CD14-positive monocyte (primary cell): ENCODE results near the gene FABP2. TPM values are rescaled to one million over a fixed set of nuclear protein-coding genes. Genes with fewer than 3 reads are reported as not detected.

Experiments
- DNase-seq, 3 donors: peaks; one replicate each; pipeline ENCODE4 v3.0.0-alpha.2; 2011 to 2022
- H2AFZ ChIP-seq: 2 replicates; pipeline ENCODE4 v1.6.0; 2012; ENCODE audit warnings: mild to moderate bottlenecking, low read depth, low read length, inconsistent platforms; ENCODE audit not compliant: insufficient read depth, poor library complexity, severe bottlenecking
- H3K27ac ChIP-seq, 2 donors: 1 replicate in 1 of 2; 2 replicates in 1 of 2; pipeline ENCODE4 v1.5.1; 2012 to 2013; ENCODE audit warnings: low read length in 2 of 2, control low read depth in 1 of 2, inconsistent platforms in 1 of 2, low read depth in 1 of 2, mild to moderate bottlenecking in 1 of 2
- H3K27me3 ChIP-seq, 2 donors: one replicate each; pipeline versions ENCODE4 v1.6.0 to v1.6.1; 2011 to 2013; ENCODE audit warnings: low read length in 2 of 2; ENCODE audit not compliant: control insufficient read depth in 2 of 2, insufficient read depth in 2 of 2
- H3K36me3 ChIP-seq, 2 donors: replicated peaks in 1 of 2; 1 replicate in 1 of 2; 2 replicates in 1 of 2; pipeline versions ENCODE4 v1.5.1 to v1.6.1; 2012 to 2013; ENCODE audit warnings: low read length in 2 of 2, control low read depth in 1 of 2, inconsistent platforms in 1 of 2, mild to moderate bottlenecking in 1 of 2; ENCODE audit not compliant: insufficient read depth in 2 of 2, control insufficient read depth in 1 of 2
- H3K4me1 ChIP-seq, 2 donors: 1 replicate in 1 of 2; 2 replicates in 1 of 2; pipeline versions ENCODE4 v1.5.1 to v1.6.1; 2012 to 2013; ENCODE audit warnings: low read length in 2 of 2, control low read depth in 1 of 2, inconsistent platforms in 1 of 2, mild to moderate bottlenecking in 1 of 2, moderate library complexity in 1 of 2; ENCODE audit not compliant: insufficient read depth in 2 of 2, control insufficient read depth in 1 of 2
- H3K4me2 ChIP-seq: replicated peaks from 2 replicates; pipeline ENCODE3; 2012; ENCODE audit warnings: low read length, moderate library complexity, mild to moderate bottlenecking; ENCODE audit not compliant: poor library complexity, severe bottlenecking; ENCODE audit errors: extremely low read depth
- H3K4me3 ChIP-seq, 3 experiments: fragments of 200-600 bp in 1 of 3; sonication (generic) in 1 of 3; replicated peaks in 1 of 3; 1 replicate in 2 of 3; 2 replicates in 1 of 3; pipeline ENCODE4 v1.5.1; 2011 to 2013; ENCODE audit warnings: low read length in 3 of 3, mild to moderate bottlenecking in 3 of 3, control low read depth in 2 of 3, low read depth in 2 of 3, inconsistent platforms in 1 of 3, moderate library complexity in 1 of 3
- H3K79me2 ChIP-seq: 2 replicates; pipeline ENCODE4 v1.6.0; 2012; ENCODE audit warnings: mild to moderate bottlenecking, control low read depth, inconsistent platforms, low read length, moderate library complexity; ENCODE audit not compliant: insufficient read depth
- H3K9ac ChIP-seq: 2 replicates; pipeline ENCODE4 v1.6.0; 2017; ENCODE audit warnings: low read length, mild to moderate bottlenecking; ENCODE audit not compliant: insufficient read depth, poor library complexity, severe bottlenecking
- H3K9me3 ChIP-seq, 2 donors: replicated peaks in 1 of 2; 1 replicate in 1 of 2; 2 replicates in 1 of 2; pipeline versions ENCODE4 v1.5.1 to v1.6.1; 2012 to 2013; ENCODE audit warnings: low read length in 2 of 2, control low read depth in 1 of 2; ENCODE audit not compliant: control insufficient read depth in 1 of 2, insufficient read depth in 1 of 2
- H4K20me1 ChIP-seq: 2 replicates; pipeline ENCODE4 v1.6.0; 2012; ENCODE audit warnings: mild to moderate bottlenecking, low read length, control low read depth, moderate library complexity; ENCODE audit not compliant: insufficient read depth
- H3K27ac Mint-ChIP-seq, 7 donors: one replicate each; pipeline ENCODE4 v1.8.0; 2020; ENCODE audit warnings: mild to moderate bottlenecking in 7 of 7, mixed read lengths in 7 of 7, moderate library complexity in 6 of 7, inconsistent platforms in 2 of 7
- H3K27me3 Mint-ChIP-seq, 3 donors: one replicate each; pipeline ENCODE4 v1.8.0; 2021 to 2022; ENCODE audit warnings: low read depth in 3 of 3, mild to moderate bottlenecking in 3 of 3, mixed read lengths in 3 of 3, moderate library complexity in 3 of 3, inconsistent platforms in 1 of 3
- H3K36me3 Mint-ChIP-seq, 2 donors: one replicate each; pipeline ENCODE4 v1.8.0; 2020; ENCODE audit warnings: mixed read lengths in 2 of 2, inconsistent platforms in 1 of 2, mild to moderate bottlenecking in 1 of 2
- H3K4me1 Mint-ChIP-seq: one replicate; pipeline ENCODE4 v1.8.0; 2020; ENCODE audit warnings: mild to moderate bottlenecking, mixed read lengths
- H3K4me3 Mint-ChIP-seq, 2 donors: one replicate each; pipeline ENCODE4 v1.8.0; 2020; ENCODE audit warnings: mild to moderate bottlenecking in 2 of 2, mixed read lengths in 2 of 2, moderate library complexity in 1 of 2
- H3K9me3 Mint-ChIP-seq, 7 donors: one replicate each; pipeline ENCODE4 v1.8.0; 2020 to 2022; ENCODE audit warnings: mixed read lengths in 7 of 7, mild to moderate bottlenecking in 6 of 7, moderate library complexity in 6 of 7, inconsistent platforms in 2 of 7
- WGBS: methylation state at CpG from one replicate; pipeline ENCODE4 v1.1.5; 2013; ENCODE audit warnings: missing lambda C conversion rate; ENCODE audit not compliant: insufficient coverage; 5-methylcytosine and 5-hydroxymethylcytosine counted together
- intact Hi-C, 2 donors: fragments of 100-400 bp; cut with micrococcal nuclease; formaldehyde crosslinking; loops; one replicate each; pipeline versions ENCODE4 v1.15.0 to v1.15.1; 2023
- polyA plus RNA-seq, 3 donors: library from polyadenylated mRNA; depleted of rRNA in 1 of 3; unstranded in 2 of 3; stranded (reverse) in 1 of 3; fragments of 300-500 nt in 2 of 3; fragments of >200 nt in 1 of 3; fragmentation: Illumina TruSeq in 2 of 3; gene quantifications; 1 replicate in 2 of 3; 2 replicates in 1 of 3; pipeline ENCODE4 v1.2.3, GENCODE V29; 2012 to 2021
- TF ChIP-seq, protein P1 (sequence below): fragments of 200-600 bp; IDR thresholded peaks from one replicate; pipeline ENCODE4 v1.8.0; 2022; ENCODE audit warnings: antibody characterized with exemption, mild to moderate bottlenecking

The FABP2 gene
- polyA plus RNA-seq, 3 donors: not detected

DNA sequence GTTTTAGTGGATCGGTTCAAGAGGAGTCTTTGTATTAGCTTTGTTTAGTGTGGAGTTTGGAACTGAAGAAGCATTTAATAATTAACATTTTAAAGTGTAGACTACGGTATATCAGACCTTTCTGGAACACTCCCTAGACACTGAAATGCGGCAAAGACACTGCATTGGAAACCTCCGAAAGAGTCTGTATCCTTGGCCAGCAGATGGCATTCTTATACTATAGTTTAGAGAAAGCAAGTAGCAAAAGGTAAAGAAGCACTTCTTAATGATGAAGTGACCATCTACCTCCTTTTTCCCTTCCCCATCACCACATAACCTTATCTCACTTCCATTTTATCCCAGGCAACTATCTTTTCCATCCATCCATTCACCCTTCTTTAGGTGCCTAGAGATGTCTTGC, 7.6 kb downstream of the FABP2 start:
- Mint-ChIP-seq H3K27me3 (no peaks in the 10 kb centered on the region), H3K9me3 (no peaks in the 10 kb centered on the region), H3K4me3 (no peak overlapping the region), H3K4me1 (peaks cover 7% of the 10 kb centered on the region), H3K27ac (peak overlapping the region in 1 of 7 donors; percentile 47), H3K36me3 (no peaks in the 10 kb centered on the region)
- no peak overlapping the region for H2AFZ ChIP-seq
- TF ChIP-seq, protein P1, sequence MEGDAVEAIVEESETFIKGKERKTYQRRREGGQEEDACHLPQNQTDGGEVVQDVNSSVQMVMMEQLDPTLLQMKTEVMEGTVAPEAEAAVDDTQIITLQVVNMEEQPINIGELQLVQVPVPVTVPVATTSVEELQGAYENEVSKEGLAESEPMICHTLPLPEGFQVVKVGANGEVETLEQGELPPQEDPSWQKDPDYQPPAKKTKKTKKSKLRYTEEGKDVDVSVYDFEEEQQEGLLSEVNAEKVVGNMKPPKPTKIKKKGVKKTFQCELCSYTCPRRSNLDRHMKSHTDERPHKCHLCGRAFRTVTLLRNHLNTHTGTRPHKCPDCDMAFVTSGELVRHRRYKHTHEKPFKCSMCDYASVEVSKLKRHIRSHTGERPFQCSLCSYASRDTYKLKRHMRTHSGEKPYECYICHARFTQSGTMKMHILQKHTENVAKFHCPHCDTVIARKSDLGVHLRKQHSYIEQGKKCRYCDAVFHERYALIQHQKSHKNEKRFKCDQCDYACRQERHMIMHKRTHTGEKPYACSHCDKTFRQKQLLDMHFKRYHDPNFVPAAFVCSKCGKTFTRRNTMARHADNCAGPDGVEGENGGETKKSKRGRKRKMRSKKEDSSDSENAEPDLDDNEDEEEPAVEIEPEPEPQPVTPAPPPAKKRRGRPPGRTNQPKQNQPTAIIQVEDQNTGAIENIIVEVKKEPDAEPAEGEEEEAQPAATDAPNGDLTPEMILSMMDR: peak; percentile 56
- H3K36me3 ChIP-seq: no peaks in the 10 kb centered on the region
- no peaks in the 10 kb centered on the region for H4K20me1 ChIP-seq
- no peak overlapping the region for H3K4me2 ChIP-seq
- no peak overlapping the region for H3K9ac ChIP-seq
- H3K4me3 ChIP-seq: no peak overlapping the region
- no peak overlapping the region for H3K27ac ChIP-seq
- no peaks in the 10 kb centered on the region for H3K79me2 ChIP-seq
- peaks cover 0 to 3% of the 10 kb centered on the region in 2 donors for H3K4me1 ChIP-seq
- H3K9me3 ChIP-seq: no peaks in the 10 kb centered on the region
- intact Hi-C loops: no loop called here
- peak; percentile 14 to 48 (median 32) for DNase-seq
- no CpG with 5 or more reads among the region's 4 CpGs for WGBS
- H3K27me3 ChIP-seq: no peaks in the 10 kb centered on the region

GRCh38 chr4:119313237-119313636, 8.7 kb downstream of the FABP2 start:
- peak; percentile 13 to 44 (median 28) for DNase-seq
- Histone ChIP-seq H3K27me3 (no peaks in the 10 kb centered on the region), H3K9ac (no peak overlapping the region), H3K79me2 (no peaks in the 10 kb centered on the region), H3K4me1 (peaks cover 0 to 3% of the 10 kb centered on the region in 2 donors), H3K4me3 (no peak overlapping the region), H4K20me1 (no peaks in the 10 kb centered on the region), H3K4me2 (no peak overlapping the region), H3K36me3 (no peaks in the 10 kb centered on the region), H3K9me3 (no peaks in the 10 kb centered on the region), H3K27ac (no peak overlapping the region), H2AFZ (peak overlapping the region; percentile 12)
- intact Hi-C loops: no loop called here
- Mint-ChIP-seq H3K36me3 (no peaks in the 10 kb centered on the region), H3K4me1 (peaks cover 7% of the 10 kb centered on the region), H3K4me3 (no peak overlapping the region), H3K9me3 (no peaks in the 10 kb centered on the region), H3K27ac (peak overlapping the region in 5 of 7 donors; percentile 8 to 73 (median 22)), H3K27me3 (no peaks in the 10 kb centered on the region)
- TF ChIP-seq, protein P1: no peak
